WTC11 (cell line): ENCODE measurements around the gene RAD17.

ENCODE experiments used
- ESRRA ChIP-seq: sonication (generic); formaldehyde crosslinking; IDR thresholded peaks from 2 replicates; pipeline ENCODE4 v1.8.1; 2022; ENCODE audit warnings: mild to moderate bottlenecking, missing genetic modification reagents, borderline replicate concordance
- TF ChIP-seq, protein P1 (sequence below): fragments of 200-600 bp; IDR thresholded peaks from 2 replicates; pipeline ENCODE4 v1.8.0; 2022; ENCODE audit warnings: antibody characterized with exemption

DNA sequence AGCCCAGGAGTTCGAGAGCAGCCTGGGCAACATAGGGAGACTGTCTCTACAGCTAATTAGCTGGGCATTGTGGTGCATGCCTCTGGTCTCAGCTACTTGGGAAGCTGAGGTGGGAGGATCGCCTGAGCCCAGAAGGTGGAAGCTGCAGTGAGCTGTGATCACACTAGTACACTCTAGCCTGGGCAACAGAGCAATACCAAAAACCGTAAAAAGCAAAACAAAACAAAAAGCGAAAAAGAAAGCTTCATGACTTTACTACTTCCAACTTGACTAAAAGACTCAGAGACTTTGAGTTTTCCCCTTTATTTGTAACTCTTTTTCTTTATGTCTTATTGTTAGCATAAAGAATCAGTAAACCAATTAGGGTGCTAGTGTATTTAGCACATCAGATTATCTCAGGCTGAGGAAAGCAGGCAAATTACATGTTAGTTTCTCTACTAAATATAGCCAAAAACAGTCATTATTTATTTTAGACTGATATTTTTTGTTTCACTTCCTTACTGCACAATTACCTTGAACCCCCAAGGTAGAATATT lies 5.4 kb downstream of the RAD17 start:
- TF ChIP-seq ESRRA (CRISPR knock-in tag), result no peak
- TF ChIP-seq, protein P1, sequence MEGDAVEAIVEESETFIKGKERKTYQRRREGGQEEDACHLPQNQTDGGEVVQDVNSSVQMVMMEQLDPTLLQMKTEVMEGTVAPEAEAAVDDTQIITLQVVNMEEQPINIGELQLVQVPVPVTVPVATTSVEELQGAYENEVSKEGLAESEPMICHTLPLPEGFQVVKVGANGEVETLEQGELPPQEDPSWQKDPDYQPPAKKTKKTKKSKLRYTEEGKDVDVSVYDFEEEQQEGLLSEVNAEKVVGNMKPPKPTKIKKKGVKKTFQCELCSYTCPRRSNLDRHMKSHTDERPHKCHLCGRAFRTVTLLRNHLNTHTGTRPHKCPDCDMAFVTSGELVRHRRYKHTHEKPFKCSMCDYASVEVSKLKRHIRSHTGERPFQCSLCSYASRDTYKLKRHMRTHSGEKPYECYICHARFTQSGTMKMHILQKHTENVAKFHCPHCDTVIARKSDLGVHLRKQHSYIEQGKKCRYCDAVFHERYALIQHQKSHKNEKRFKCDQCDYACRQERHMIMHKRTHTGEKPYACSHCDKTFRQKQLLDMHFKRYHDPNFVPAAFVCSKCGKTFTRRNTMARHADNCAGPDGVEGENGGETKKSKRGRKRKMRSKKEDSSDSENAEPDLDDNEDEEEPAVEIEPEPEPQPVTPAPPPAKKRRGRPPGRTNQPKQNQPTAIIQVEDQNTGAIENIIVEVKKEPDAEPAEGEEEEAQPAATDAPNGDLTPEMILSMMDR, result no peak
